SIG-M5 treated with dmso at 0.1 percent for 504 hours (cell line): ENCODE measurements around the gene PRKN.
"Not testable (repeated sequence)": the region's sequence is repeated elsewhere in the genome, so short reads cannot be mapped to it uniquely, and the experiment has no call there.

Source experiments
- DNase-seq: peaks from one replicate; lab custom pipeline; 2025; ENCODE audit not compliant: unreplicated experiment; lab: John Stamatoyannopoulos, UW

Gene PRKN

GRCh38 chr6:162546905-162547304, 180.7 kb downstream of the PRKN start:
- DNase-seq, result no peak

- DNase-seq, result no peak
Observed at GRCh38 chr6:162543221-162543620, 184.3 kb downstream of the PRKN start.

GRCh38 chr6:162541019-162541601, 186.5 kb downstream of the PRKN start:
- no peak for DNase-seq

- no peak for DNase-seq
Observed at GRCh38 chr6:162539321-162539720, 188.2 kb downstream of the PRKN start.

GRCh38 chr6:162538643-162539064, 188.9 kb downstream of the PRKN start:
- no peak for DNase-seq

GRCh38 chr6:162533009-162533400, 194.6 kb downstream of the PRKN start:
- DNase-seq, result no peak

GRCh38 chr6:162532283-162533008, 195.1 kb downstream of the PRKN start:
- no peak for DNase-seq

GRCh38 chr6:162531391-162531790, 196.2 kb downstream of the PRKN start:
- not testable (repeated sequence) for DNase-seq

- DNase-seq, result no peak
Observed at GRCh38 chr6:162528538-162528937, 199.0 kb downstream of the PRKN start.

GRCh38 chr6:162526960-162527359, 200.6 kb downstream of the PRKN start:
- no peak for DNase-seq

- DNase-seq, result no peak
Observed at GRCh38 chr6:162525181-162525580, 202.4 kb downstream of the PRKN start.

- no peak for DNase-seq
Observed at GRCh38 chr6:162512744-162513143, 214.8 kb downstream of the PRKN start.

- DNase-seq, result no peak
Observed at GRCh38 chr6:162497389-162497788, 230.2 kb downstream of the PRKN start.

GRCh38 chr6:162493917-162494316, 233.6 kb downstream of the PRKN start:
- DNase-seq, result no peak

- DNase-seq, result no peak
Observed at GRCh38 chr6:162491637-162492036, 235.9 kb downstream of the PRKN start.

GRCh38 chr6:162489101-162489976, 238.2 kb downstream of the PRKN start:
- no peak for DNase-seq

GRCh38 chr6:162488444-162488843, 239.1 kb downstream of the PRKN start:
- DNase-seq, result no peak

GRCh38 chr6:162485464-162485863, 242.1 kb downstream of the PRKN start:
- no peak for DNase-seq

- DNase-seq, result no peak
Observed at GRCh38 chr6:162481938-162482337, 245.6 kb downstream of the PRKN start.

- no peak for DNase-seq
Observed at GRCh38 chr6:162481320-162481719, 246.2 kb downstream of the PRKN start.

GRCh38 chr6:162478192-162478671, 249.3 kb downstream of the PRKN start:
- DNase-seq, result no peak

- DNase-seq, result no peak
Observed at GRCh38 chr6:162474722-162475121, 252.8 kb downstream of the PRKN start.
